GM10248 (cell line): ENCODE data around the gene ENTPD8.
"Not testable (repeated sequence)": the region's sequence is repeated elsewhere in the genome, so short reads cannot be mapped to it uniquely, and the experiment has no call there.

Source experiments
- CTCF ChIA-PET: fragments of 300-600 bp; sonication (Branson Sonifier 250); formaldehyde crosslinking; extraction: SDS; loops from one replicate; lab custom pipeline; 2021; ENCODE audit warnings: antibody characterized with exemption; lab: Yijun Ruan, JAX
- POLR2A ChIA-PET: fragments of 350-650 bp; sonication (Branson Sonifier 250); formaldehyde crosslinking; extraction: SDS; loops from one replicate; lab custom pipeline; 2020; ENCODE audit warnings: antibody characterized with exemption; lab: Yijun Ruan, JAX
- DNase-seq: peaks from one replicate; pipeline ENCODE4 v3.0.0; 2012; ENCODE audit errors: extremely low spot score
- CTCF ChIP-seq: IDR thresholded peaks from 2 replicates; pipeline ENCODE4 v1.5.1; 2012; ENCODE audit warnings: mild to moderate bottlenecking, low read depth; ENCODE audit errors: extremely low read depth, missing control alignments, control extremely low read depth

Gene ENTPD8

GRCh38 chr9:137476856-137477255, 35.7 kb upstream of the ENTPD8 start:
- CTCF ChIA-PET: no interaction called here
- no peak for TF ChIP-seq CTCF
- DNase-seq: no peak
- POLR2A ChIA-PET: no interaction called here

GRCh38 chr9:137475666-137476065, 34.5 kb upstream of the ENTPD8 start:
- ChIA-PET CTCF (no interaction called here), POLR2A (no interaction called here)
- no peak for DNase-seq
- TF ChIP-seq CTCF: no peak

GRCh38 chr9:137474271-137474670, 33.1 kb upstream of the ENTPD8 start:
- POLR2A ChIA-PET: no interaction called here
- TF ChIP-seq CTCF: no peak
- CTCF ChIA-PET: interaction anchor here (1.3 kb wide), 1 partner anchor 13 kb away, joined by 3 read pairs; no protein-coding TSS in a partner anchor
- no peak for DNase-seq

- POLR2A ChIA-PET: no interaction called here
- DNase-seq: no peak
- CTCF ChIA-PET: interaction anchor here (1.2 kb wide), 1 partner anchor 47 kb away, joined by 5 read pairs; the partner anchor contains the start of genes EXD3 and NOXA1
- no peak for TF ChIP-seq CTCF
These were observed 29.6 kb upstream of the ENTPD8 start for GRCh38 chr9:137470785-137471184.

GRCh38 chr9:137467896-137468295, 26.7 kb upstream of the ENTPD8 start:
- TF ChIP-seq CTCF: no peak
- DNase-seq: no peak
- POLR2A ChIA-PET: no interaction called here
- CTCF ChIA-PET: interaction anchor here (1.1 kb wide), 1 partner anchor 11 kb away, joined by 3 read pairs; no protein-coding TSS in a partner anchor

- CTCF ChIA-PET: no interaction called here
- POLR2A ChIA-PET: no interaction called here
- DNase-seq: no peak
- TF ChIP-seq CTCF: no peak
These were observed 26.0 kb upstream of the ENTPD8 start for GRCh38 chr9:137467161-137467581.

- CTCF ChIA-PET, POLR2A ChIA-PET, DNase-seq: not testable (repeated sequence)
These were observed 25.4 kb upstream of the ENTPD8 start for GRCh38 chr9:137466389-137467085.
